H9 (cell line): ENCODE results near the gene EPAS1. TPM values are rescaled to one million over a fixed set of nuclear protein-coding genes. Genes with fewer than 3 reads are reported as not detected.

Source experiments
- DNase-seq: peaks from one replicate; pipeline ENCODE4 v3.0.0-alpha.2; 2017
- H2AFZ ChIP-seq: one replicate; pipeline ENCODE4 v1.6.1; 2013; ENCODE audit warnings: mild to moderate bottlenecking, low read length, control low read depth, moderate library complexity
- H2AK5ac ChIP-seq: 2 replicates; pipeline ENCODE4 v1.6.1; 2013; ENCODE audit warnings: low read length, control low read depth, mixed read lengths; ENCODE audit not compliant: insufficient read length
- H2BK120ac ChIP-seq: one replicate; pipeline ENCODE4 v1.6.1; 2013; ENCODE audit warnings: low read depth, mild to moderate bottlenecking, low read length, control low read depth, inconsistent platforms; ENCODE audit not compliant: poor library complexity, severe bottlenecking
- H2BK12ac ChIP-seq: 2 replicates; pipeline ENCODE4 v1.6.1; 2013; ENCODE audit warnings: low read length, control low read depth, mixed read lengths, low read depth; ENCODE audit not compliant: insufficient read length
- H2BK15ac ChIP-seq: 2 replicates; pipeline ENCODE4 v1.6.1; 2013; ENCODE audit warnings: low read depth, low read length, control low read depth
- H2BK20ac ChIP-seq: one replicate; pipeline ENCODE4 v1.6.1; 2013; ENCODE audit warnings: low read depth, mild to moderate bottlenecking, low read length, control low read depth, inconsistent platforms; ENCODE audit not compliant: poor library complexity, severe bottlenecking
- H2BK5ac ChIP-seq: 2 replicates; pipeline ENCODE4 v1.6.1; 2013; ENCODE audit warnings: low read length, control low read depth, mixed read lengths; ENCODE audit not compliant: insufficient read length
- H3K14ac ChIP-seq: 2 replicates; pipeline ENCODE4 v1.6.1; 2013; ENCODE audit warnings: low read length, control low read depth; ENCODE audit not compliant: insufficient read depth
- H3K18ac ChIP-seq: 2 replicates; pipeline ENCODE4 v1.6.1; 2013; ENCODE audit warnings: low read depth, mild to moderate bottlenecking, mixed read lengths, low read length, control low read depth; ENCODE audit not compliant: insufficient read length
- H3K23ac ChIP-seq: 2 replicates; pipeline ENCODE4 v1.6.1; 2013; ENCODE audit warnings: low read length, control low read depth, mixed read lengths, low read depth; ENCODE audit not compliant: insufficient read length
- H3K23me2 ChIP-seq: 2 replicates; pipeline ENCODE4 v1.6.1; 2013; ENCODE audit warnings: low read depth, mild to moderate bottlenecking, mixed read lengths, low read length, control low read depth; ENCODE audit not compliant: insufficient read length, poor library complexity, severe bottlenecking
- H3K27ac ChIP-seq: 2 replicates; pipeline ENCODE4 v1.5.1; 2013; ENCODE audit warnings: low read length, control low read depth, mixed read lengths, low read depth; ENCODE audit not compliant: insufficient read length
- H3K27me3 ChIP-seq: 2 replicates; pipeline ENCODE4 v1.6.1; 2013; ENCODE audit warnings: low read length, control low read depth, inconsistent platforms; ENCODE audit not compliant: insufficient read depth
- H3K4ac ChIP-seq: 2 replicates; pipeline ENCODE4 v1.6.1; 2013; ENCODE audit warnings: low read depth, mild to moderate bottlenecking, control low read depth, inconsistent platforms, low read length, moderate library complexity
- H3K4me1 ChIP-seq: 2 replicates; pipeline ENCODE4 v1.6.1; 2013; ENCODE audit warnings: low read length, control low read depth, inconsistent platforms; ENCODE audit not compliant: insufficient read depth
- H3K4me2 ChIP-seq: 2 replicates; pipeline ENCODE4 v1.6.1; 2013; ENCODE audit warnings: low read length, control low read depth, mixed read lengths; ENCODE audit not compliant: insufficient read length, insufficient read depth
- H3K56ac ChIP-seq: 2 replicates; pipeline ENCODE4 v1.6.1; 2013; ENCODE audit warnings: low read depth, mild to moderate bottlenecking, mixed read lengths, low read length, control low read depth; ENCODE audit not compliant: insufficient read length
- H3K79me1 ChIP-seq: 2 replicates; pipeline ENCODE4 v1.6.1; 2013; ENCODE audit warnings: low read depth, mild to moderate bottlenecking, moderate library complexity, low read length, control low read depth, inconsistent platforms; ENCODE audit not compliant: insufficient read depth, poor library complexity, severe bottlenecking
- H3K79me2 ChIP-seq: 2 replicates; pipeline ENCODE4 v1.6.1; 2013; ENCODE audit warnings: low read length, control low read depth, inconsistent platforms; ENCODE audit not compliant: insufficient read depth
- H3K9ac ChIP-seq: 2 replicates; pipeline ENCODE4 v1.6.1; 2013; ENCODE audit warnings: low read length, control low read depth, mixed read lengths; ENCODE audit not compliant: insufficient read length; ENCODE audit errors: extremely low read depth
- H3K9me3 ChIP-seq: one replicate; pipeline ENCODE4 v1.6.1; 2013; ENCODE audit warnings: low read depth, low read length, inconsistent platforms; ENCODE audit not compliant: control insufficient read depth
- H3T11ph ChIP-seq: one replicate; pipeline ENCODE4 v1.6.1; 2013; ENCODE audit warnings: mild to moderate bottlenecking, low read length, control low read depth, inconsistent platforms
- H4K20me1 ChIP-seq: one replicate; pipeline ENCODE4 v1.6.1; 2013; ENCODE audit not compliant: control insufficient read depth, insufficient read length, insufficient read depth
- H4K5ac ChIP-seq: 2 replicates; pipeline ENCODE4 v1.6.1; 2013; ENCODE audit warnings: low read depth, mild to moderate bottlenecking, mixed read lengths, low read length, control low read depth; ENCODE audit not compliant: insufficient read length
- H4K8ac ChIP-seq: replicated peaks from 2 replicates; pipeline ENCODE4 v1.6.1; 2013; ENCODE audit warnings: low read length, control low read depth, mixed read lengths, low read depth; ENCODE audit not compliant: insufficient read length
- H4K91ac ChIP-seq: 2 replicates; pipeline ENCODE4 v1.6.1; 2013; ENCODE audit warnings: low read depth, mild to moderate bottlenecking, moderate library complexity, mixed read lengths, low read length, control low read depth; ENCODE audit not compliant: insufficient read length
- H3K27ac Mint-ChIP-seq, 3 experiments: 2 replicates in 2 of 3; 3 replicates in 1 of 3; pipeline ENCODE4 v1.8.0; 2020 to 2021; ENCODE audit warnings: mixed read lengths in 3 of 3, mild to moderate bottlenecking in 1 of 3, moderate library complexity in 1 of 3
- H3K27me3 Mint-ChIP-seq: 2 replicates; pipeline ENCODE4 v1.8.0; 2021; ENCODE audit warnings: low read depth, mild to moderate bottlenecking, moderate library complexity, mixed read lengths
- H3K36me3 Mint-ChIP-seq, 3 experiments: 2 replicates in 2 of 3; 3 replicates in 1 of 3; pipeline ENCODE4 v1.8.0; 2020 to 2021; ENCODE audit warnings: low read depth in 3 of 3, mixed read lengths in 3 of 3; ENCODE audit not compliant: insufficient read depth in 1 of 3
- H3K4me1 Mint-ChIP-seq, 2 experiments: 2 replicates each; pipeline ENCODE4 v1.8.0; 2020; ENCODE audit warnings: mixed read lengths in 2 of 2
- H3K4me3 Mint-ChIP-seq, 2 experiments: 2 replicates in 1 of 2; 3 replicates in 1 of 2; pipeline ENCODE4 v1.8.0; 2020 to 2021; ENCODE audit warnings: mild to moderate bottlenecking in 2 of 2, mixed read lengths in 2 of 2, moderate library complexity in 1 of 2
- H3K9me3 Mint-ChIP-seq, 2 experiments: 2 replicates in 1 of 2; 3 replicates in 1 of 2; pipeline ENCODE4 v1.8.0; 2020; ENCODE audit warnings: mild to moderate bottlenecking in 2 of 2, mixed read lengths in 2 of 2, moderate library complexity in 1 of 2
- CTCF ChIP-seq: fragments of 200-600 bp; sonication (generic); conservative IDR thresholded peaks from 3 replicates; pipeline ENCODE4 v1.8.0; 2021; ENCODE audit warnings: antibody characterized with exemption, mild to moderate bottlenecking
- WGBS: extraction: QIAGEN DNeasy Blood & Tissue Kit; methylation state at CpG from one replicate; pipeline ENCODE4 v1.1.7; 2013; ENCODE audit warnings: missing lambda C conversion rate, low lambda C conversion rate, mixed read lengths; ENCODE audit not compliant: insufficient read length; ENCODE audit errors: extremely low coverage; 5-methylcytosine and 5-hydroxymethylcytosine counted together
- total RNA-seq: library from RNA; stranded (reverse); gene quantifications from 2 replicates; pipeline ENCODE4 v1.2.1, GENCODE V29; 2021

Gene EPAS1
- total RNA-seq, 1 experiment from 2014 or later = 1.1 TPM

GRCh38 chr2:46306988-46307655 is 9.9 kb downstream of the EPAS1 start:
- no peak overlapping the region for H3K23ac ChIP-seq
- WGBS = no CpG with 5 or more reads among the region's 8 CpGs
- no peaks in the 10 kb centered on the region for H3K23me2 ChIP-seq
- peaks cover 6% of the 10 kb centered on the region; the same call in 1 of the 2 replicates for H3K4me1 ChIP-seq
- no peak overlapping the region for H3K14ac ChIP-seq
- peaks cover 52% of the 10 kb centered on the region for H3K27me3 Mint-ChIP-seq
- H4K5ac ChIP-seq = no peak overlapping the region
- no peaks in the 10 kb centered on the region for H4K20me1 ChIP-seq
- H3K4me2 ChIP-seq = no peak overlapping the region
- no peak overlapping the region for H4K8ac ChIP-seq
- H3K79me1 ChIP-seq = no peaks in the 10 kb centered on the region
- no peak for DNase-seq
- peaks cover 8 to 12% of the 10 kb centered on the region in 2 experiments for H3K9me3 Mint-ChIP-seq
- H3K4ac ChIP-seq = no peak overlapping the region
- no peak overlapping the region for H2BK12ac ChIP-seq
- H4K91ac ChIP-seq = no peak overlapping the region
- H3K79me2 ChIP-seq = no peaks in the 10 kb centered on the region
- H3K18ac ChIP-seq = no peak overlapping the region
- H3K36me3 Mint-ChIP-seq = peaks cover 2 to 12% (median 9%) of the 10 kb centered on the region in 3 experiments; a peak in 6 of 7 replicates
- no peak overlapping the region for H3K9ac ChIP-seq
- no peak overlapping the region for H2BK5ac ChIP-seq
- H3K4me3 Mint-ChIP-seq = no peak overlapping the region
- H3K27ac Mint-ChIP-seq = no peak overlapping the region
- H2BK15ac ChIP-seq = no peak overlapping the region
- H3K56ac ChIP-seq = no peak overlapping the region
- H3K9me3 ChIP-seq = no peaks in the 10 kb centered on the region
- TF ChIP-seq CTCF = no peak
- H3T11ph ChIP-seq = no peak overlapping the region
- no peak overlapping the region for H2AFZ ChIP-seq
- H3K27ac ChIP-seq = no peak overlapping the region
- no peak overlapping the region for H2AK5ac ChIP-seq
- H3K4me1 Mint-ChIP-seq = peaks cover 15 to 29% of the 10 kb centered on the region in 2 experiments
- no peak overlapping the region for H2BK120ac ChIP-seq
- no peak overlapping the region for H2BK20ac ChIP-seq
- no peaks in the 10 kb centered on the region for H3K27me3 ChIP-seq
